DMS53 treated with DMSO at 0.1 percent for 48 hours (cell line): Measurements from ENCODE around the gene NMNAT3.

Experiments used
- DNase-seq: peaks from one replicate; lab custom pipeline; 2025; ENCODE audit not compliant: unreplicated experiment; lab: John Stamatoyannopoulos, UW

Gene NMNAT3

DNA sequence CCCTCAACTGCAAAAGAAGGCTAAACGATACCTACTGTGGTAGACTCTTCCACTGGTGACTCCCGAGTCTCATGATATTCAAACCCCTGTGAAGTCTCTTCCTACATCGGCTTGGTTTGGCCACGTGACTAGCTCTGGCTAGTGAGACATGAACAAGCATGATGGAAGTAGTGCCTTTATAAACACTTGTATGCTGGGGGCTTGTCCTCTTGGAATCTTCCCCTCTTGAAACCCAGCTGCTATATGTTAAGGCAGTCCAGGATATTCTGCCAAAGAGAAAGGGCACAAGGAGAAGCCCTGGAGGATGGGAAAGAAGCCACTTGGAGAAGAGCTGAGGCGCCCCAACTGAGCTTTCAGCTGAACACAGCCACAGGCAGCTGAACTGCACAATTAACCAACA, 154.6 kb downstream of the NMNAT3 start:
- no peak for DNase-seq

DNA sequence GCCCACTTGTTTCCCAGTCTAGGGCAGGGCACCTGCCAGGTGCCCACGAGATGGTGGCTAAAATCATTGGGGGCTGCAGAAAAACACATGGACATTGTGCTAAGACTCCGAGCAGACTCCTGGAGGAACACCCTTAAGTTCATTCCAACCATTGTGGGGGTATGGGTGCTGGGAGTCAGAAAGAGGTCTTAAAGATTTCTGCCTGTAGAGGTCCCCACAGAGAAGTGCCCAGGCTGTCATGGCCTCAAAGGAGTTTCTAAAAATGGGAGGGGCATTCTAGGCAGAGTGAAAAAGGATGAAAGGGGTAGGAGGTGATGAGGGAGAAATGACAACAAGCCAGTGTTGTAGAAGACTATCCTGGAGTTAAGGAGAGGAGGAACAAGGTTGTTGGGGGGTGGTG, 155.4 kb downstream of the NMNAT3 start:
- DNase-seq, result no peak

DNA sequence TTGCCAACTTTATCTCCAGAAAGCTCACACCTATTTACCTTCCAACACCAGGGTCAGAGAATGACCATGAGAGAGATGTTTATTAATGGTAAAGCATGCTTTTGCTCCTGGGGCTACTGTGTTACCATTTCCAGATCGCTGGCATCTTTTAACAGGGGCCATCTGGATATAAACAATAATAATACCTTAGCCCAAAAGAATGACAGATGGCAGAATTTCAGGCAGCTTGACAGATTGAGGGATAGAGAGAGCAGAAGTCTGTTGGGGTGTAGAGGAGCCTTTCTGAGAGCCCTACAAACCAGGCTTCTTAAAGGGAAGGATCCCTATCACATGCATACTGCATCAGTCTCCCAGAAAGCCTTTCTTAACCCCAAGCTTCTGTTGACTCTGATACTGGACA, 156.0 kb downstream of the NMNAT3 start:
- no peak for DNase-seq

DNA sequence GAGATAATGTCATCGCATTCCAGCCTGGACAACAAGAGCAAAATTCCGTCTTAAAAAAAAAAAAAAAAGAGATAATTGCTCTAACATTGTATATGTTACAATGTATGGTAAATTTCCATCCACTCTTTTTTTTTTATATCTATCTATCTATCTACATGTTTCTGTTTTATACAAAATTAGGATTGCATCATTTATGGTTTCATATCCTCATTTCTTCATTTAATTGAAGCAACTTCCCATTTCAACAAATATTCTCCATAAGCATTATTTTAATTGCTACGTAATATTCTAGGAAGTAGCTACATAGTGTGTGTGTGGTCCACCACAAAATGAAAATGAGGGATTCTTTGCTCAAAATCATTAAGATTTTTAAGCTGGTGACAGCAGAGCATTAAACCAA, 156.6 kb downstream of the NMNAT3 start:
- DNase-seq, result no peak

DNA sequence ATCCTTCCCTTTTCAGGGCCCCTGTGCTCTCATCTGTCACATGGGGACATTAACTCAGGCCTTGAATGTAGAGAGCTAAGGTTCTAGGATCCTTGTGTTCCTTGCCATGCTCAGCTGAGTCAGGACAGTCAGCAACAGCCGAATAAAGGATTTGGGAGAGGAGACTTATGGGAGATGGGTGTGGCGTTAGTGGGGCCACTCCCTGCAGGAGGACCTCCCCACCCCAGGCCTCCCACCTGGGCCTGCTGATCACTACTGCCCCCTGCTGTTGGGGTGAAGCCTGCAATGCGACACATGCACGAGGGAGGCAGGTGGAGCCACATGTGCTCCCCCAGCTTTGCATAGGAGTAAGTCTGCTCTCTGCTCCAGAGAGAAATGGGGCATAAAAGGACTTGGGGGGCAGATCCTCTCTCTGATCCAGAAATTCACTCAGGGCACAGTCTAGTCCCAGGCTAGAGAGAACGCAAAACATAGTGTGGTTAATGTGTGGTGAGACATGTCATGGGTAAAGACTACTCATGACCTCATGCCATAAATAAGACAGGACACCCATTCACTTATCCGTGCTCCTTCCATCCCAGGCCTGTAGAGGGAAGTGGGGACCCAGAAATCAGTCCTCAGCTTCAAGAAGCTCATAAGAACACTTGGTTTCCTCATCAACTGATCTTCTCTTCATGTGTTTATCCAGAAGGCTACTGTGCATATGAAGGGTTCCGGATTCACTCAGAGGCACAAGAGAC, 157.6 kb downstream of the NMNAT3 start:
- DNase-seq, result no peak

DNA sequence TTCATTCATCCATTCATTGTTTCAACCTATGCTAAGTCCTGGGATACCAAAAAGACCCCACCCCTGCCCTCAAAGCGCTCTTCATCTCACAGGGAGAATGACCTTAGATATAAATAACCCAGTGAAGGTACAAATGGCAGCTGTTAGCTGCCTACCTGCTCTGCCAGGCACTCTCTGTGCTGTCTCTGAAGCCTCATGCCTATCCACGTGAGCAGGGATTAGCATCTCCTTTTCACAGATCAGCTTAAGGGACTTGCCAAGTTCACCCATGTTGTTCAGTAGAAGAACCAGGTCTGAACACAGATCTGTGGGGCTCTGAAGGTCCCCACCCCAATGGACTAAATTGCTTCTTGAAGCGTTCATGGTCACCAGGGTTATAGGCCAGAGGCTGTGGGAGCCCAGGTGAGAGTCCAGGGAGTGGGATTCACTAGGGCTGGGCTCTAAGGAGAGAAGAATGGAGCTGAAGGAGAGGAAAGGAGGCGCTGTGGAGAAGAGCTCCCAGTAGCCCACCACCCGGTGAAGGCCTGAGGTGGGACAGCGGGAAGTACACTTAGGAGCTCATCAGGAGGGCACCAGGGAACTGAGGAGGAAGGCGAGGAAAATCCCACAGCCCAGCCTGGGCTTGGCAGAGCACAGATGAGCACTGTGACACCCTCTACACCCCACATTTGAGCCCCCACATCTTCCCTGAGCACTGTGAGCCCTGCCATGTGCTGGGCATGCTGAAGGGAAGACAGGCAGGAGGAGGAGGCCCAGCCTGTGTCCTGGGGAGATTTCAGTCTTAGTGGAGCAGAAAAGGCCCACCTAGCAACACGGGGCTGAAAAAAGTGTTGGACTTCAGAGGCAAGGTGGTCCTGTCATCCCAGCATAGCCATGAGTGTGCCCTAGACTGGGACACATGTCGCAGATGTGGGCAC, 158.6 kb downstream of the NMNAT3 start:
- DNase-seq, result no peak

DNA sequence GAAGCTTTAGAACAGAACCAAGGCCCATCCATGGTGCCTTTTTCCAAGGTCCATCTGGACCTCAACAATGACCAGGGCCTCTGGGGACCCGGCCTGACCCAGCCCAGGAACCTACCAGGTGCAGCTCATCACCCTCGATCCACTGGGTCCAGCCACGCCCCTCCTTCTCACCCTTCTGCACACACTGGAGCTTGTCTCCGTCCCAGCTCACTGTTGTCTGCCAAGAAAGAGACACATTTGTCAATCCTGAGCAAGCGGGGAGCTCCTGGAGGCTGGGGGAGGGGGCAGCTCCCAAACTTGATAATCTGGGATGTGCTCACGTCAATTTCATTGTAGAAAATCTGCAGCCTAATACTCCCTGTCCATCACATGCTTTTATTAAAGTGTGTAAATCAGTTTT, 159.5 kb downstream of the NMNAT3 start:
- DNase-seq, result no peak

DNA sequence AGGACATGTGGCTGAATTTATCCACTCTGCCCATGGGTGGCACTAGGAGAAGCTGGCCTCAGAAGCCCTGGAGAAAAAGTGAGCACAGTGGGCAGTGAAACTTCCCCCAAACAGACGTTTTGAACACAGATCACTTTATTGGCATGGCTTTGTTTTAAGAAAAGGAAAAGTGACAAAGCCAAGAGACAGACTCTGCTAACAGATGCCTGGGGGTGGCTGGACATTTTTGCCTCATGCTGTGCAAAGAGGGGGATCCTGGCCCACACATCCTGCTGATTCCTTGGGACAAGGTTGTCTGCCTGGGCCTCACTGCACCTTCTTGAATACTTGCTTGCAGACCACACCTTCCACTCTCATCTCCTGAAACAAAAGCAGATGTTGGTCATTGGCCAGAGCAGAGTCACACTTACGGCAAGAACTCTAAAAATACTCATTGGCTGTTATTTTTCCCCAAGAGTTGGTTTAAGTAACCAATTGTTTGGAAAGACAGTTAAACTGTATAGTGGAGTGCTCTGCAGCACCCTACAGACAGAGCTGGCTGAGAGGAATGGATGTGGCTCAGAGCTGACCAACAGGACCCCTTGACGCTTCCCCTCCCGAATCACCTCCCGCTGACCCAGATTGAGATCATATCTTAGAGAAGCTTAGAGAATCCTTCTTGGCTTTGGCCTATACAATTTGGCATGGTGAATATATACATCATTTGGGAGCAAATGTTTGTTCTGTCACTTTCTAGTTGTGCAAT, 160.3 kb downstream of the NMNAT3 start:
- DNase-seq, result no peak

DNA sequence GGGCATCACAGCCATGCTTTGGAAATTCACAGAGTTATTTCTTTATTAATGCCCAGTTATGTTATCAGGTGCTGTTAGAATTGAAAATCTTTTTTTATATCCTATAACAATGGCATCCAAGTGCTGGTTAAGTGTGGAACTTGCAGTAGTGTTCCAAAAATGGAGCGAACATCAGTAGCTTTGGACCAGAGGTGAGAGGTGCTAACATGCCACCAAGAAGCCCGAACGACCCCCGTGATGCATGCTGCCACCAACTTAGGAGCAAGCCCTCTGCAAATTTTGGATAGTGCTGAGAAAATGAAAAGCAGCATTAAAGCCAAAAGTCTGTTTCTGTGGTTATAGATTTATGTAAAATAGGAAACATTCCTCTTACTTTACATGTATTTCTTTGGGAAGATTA, 163.0 kb downstream of the NMNAT3 start:
- no peak for DNase-seq
